ENCODE results near the gene MSI2. TPM values are rescaled to one million over a fixed set of nuclear protein-coding genes. Genes with fewer than 3 reads are reported as not detected.

MSI2 gene
- polyA plus RNA-seq, 1 experiment: 9.2 TPM

GRCh38 chr17:57584050-57584551, 327.8 kb downstream of the MSI2 start:
- ChIA-PET CTCF (interaction anchor here (0.6 to 2.0 kb wide), 4 partner anchors 36 to 340 kb away, joined by 3 to 8 read pairs (median 4); no protein-coding TSS in a partner anchor), POLR2A (no interaction called here)
- Histone ChIP-seq H3K27me3 (ENCODE audit: control insufficient read depth, insufficient read depth, low read length) (peaks cover 1% of the 10 kb centered on the region; the same call in 1 of the 2 replicates), H3K4me3 (ENCODE audit: low read depth, low read length) (no peak overlapping the region), H3K36me3 (ENCODE audit: control insufficient read depth, insufficient read depth, low read length) (no peaks in the 10 kb centered on the region)
- DNase-seq (ENCODE audit: low read depth): peak; percentile 37
- no peak for TF ChIP-seq CTCF (IDR thresholded peaks at IDR 0.05; ENCODE audit: insufficient read depth, low read depth, low read length)

GRCh38 chr17:57585341-57586195, 329.2 kb downstream of the MSI2 start:
- CTCF ChIA-PET: interaction anchor here (0.6 to 4.2 kb wide), 5 partner anchors 12 to 342 kb away, joined by 3 to 26 read pairs (median 3); no protein-coding TSS in a partner anchor
- no peak for TF ChIP-seq CTCF (IDR thresholded peaks at IDR 0.05; ENCODE audit: insufficient read depth, low read depth, low read length)
- POLR2A ChIA-PET: no interaction called here

GRCh38 chr17:57586196-57586740, 329.9 kb downstream of the MSI2 start:
- Histone ChIP-seq H3K4me3 (ENCODE audit: low read depth, low read length) (no peak overlapping the region), H3K27me3 (ENCODE audit: control insufficient read depth, insufficient read depth, low read length) (peaks cover 1% of the 10 kb centered on the region), H3K36me3 (ENCODE audit: control insufficient read depth, insufficient read depth, low read length) (no peaks in the 10 kb centered on the region)
- no peak for DNase-seq (ENCODE audit: low read depth)
- no peak for TF ChIP-seq CTCF (IDR thresholded peaks at IDR 0.05; ENCODE audit: insufficient read depth, low read depth, low read length)
- POLR2A ChIA-PET: no interaction called here
- CTCF ChIA-PET: interaction anchor here (0.9 to 4.2 kb wide), 4 partner anchors 11 to 321 kb away, joined by 3 to 26 read pairs (median 6); no protein-coding TSS in a partner anchor

More at GRCh38 chr17:57585341-57586195, 329.2 kb downstream of the MSI2 start:
- peaks cover 1% of the 10 kb centered on the region for H3K27me3 ChIP-seq (ENCODE audit: control insufficient read depth, insufficient read depth, low read length)
- no peaks in the 10 kb centered on the region for H3K36me3 ChIP-seq (ENCODE audit: control insufficient read depth, insufficient read depth, low read length)
- DNase-seq (ENCODE audit: low read depth): no peak
- no peak overlapping the region for H3K4me3 ChIP-seq (ENCODE audit: low read depth, low read length)

GRCh38 chr17:57586742-57587141, 330.4 kb downstream of the MSI2 start:
- TF ChIP-seq CTCF (IDR thresholded peaks at IDR 0.05; ENCODE audit: insufficient read depth, low read depth, low read length): no peak
- Histone ChIP-seq H3K27me3 (ENCODE audit: control insufficient read depth, insufficient read depth, low read length) (peaks cover 1% of the 10 kb centered on the region), H3K36me3 (ENCODE audit: control insufficient read depth, insufficient read depth, low read length) (no peaks in the 10 kb centered on the region), H3K4me3 (ENCODE audit: low read depth, low read length) (no peak overlapping the region)
- ChIA-PET POLR2A (no interaction called here), CTCF (interaction anchor here (1.5 to 4.2 kb wide), 3 partner anchors 11 to 85 kb away, joined by 5 to 26 read pairs (median 6); no protein-coding TSS in a partner anchor)
- DNase-seq (ENCODE audit: low read depth): no peak
